A673 (cell line): Measurements from ENCODE around the gene VTI1A. TPM values are rescaled to one million over a fixed set of nuclear protein-coding genes. Genes with fewer than 3 reads are reported as not detected.
"Not testable (repeated sequence)": the region's sequence is repeated elsewhere in the genome, so short reads cannot be mapped to it uniquely, and the experiment has no call there.

Experiments
- BruUV-seq: library from RNA; stranded (reverse); fragments of 400-500 nt; replicated peaks from 2 replicates; lab custom pipeline; 2021; lab: Mats Ljungman, UMichigan
- CTCF ChIA-PET: fragments of 300-600 bp; sonication (Branson Sonifier 250); formaldehyde crosslinking; loops from one replicate; lab custom pipeline; 2022; ENCODE audit warnings: antibody characterized with exemption; lab: Charles Lee
- POLR2A ChIA-PET: fragments of 300-600 bp; sonication (Branson Sonifier 250); formaldehyde crosslinking; loops from one replicate; lab custom pipeline; 2022; ENCODE audit warnings: antibody characterized with exemption; ENCODE audit not compliant: low non-redundant PET; lab: Charles Lee
- DNase-seq: peaks from one replicate; pipeline ENCODE4 v3.0.0-alpha.2; 2015; ENCODE audit warnings: low spot score
- H3K27ac ChIP-seq: fragments of 200-600 bp; sonication (generic); 2 replicates; pipeline ENCODE4 v1.5.1; 2016; ENCODE audit warnings: mixed run types, low read depth, mild to moderate bottlenecking, mixed read lengths, antibody characterized with exemption, low read length; ENCODE audit not compliant: poor library complexity, severe bottlenecking
- H3K27me3 ChIP-seq: fragments of 200-600 bp; sonication (generic); replicated peaks from 2 replicates; pipeline ENCODE4 v1.6.1; 2017; ENCODE audit warnings: mixed run types, low read depth, mild to moderate bottlenecking, mixed read lengths, antibody characterized with exemption, low read length; ENCODE audit not compliant: insufficient read depth, poor library complexity
- H3K36me3 ChIP-seq: fragments of 200-600 bp; sonication (generic); 2 replicates; pipeline ENCODE4 v1.6.1; 2016; ENCODE audit warnings: mixed run types, mild to moderate bottlenecking, mixed read lengths, antibody characterized with exemption, low read length; ENCODE audit not compliant: insufficient read depth, poor library complexity, severe bottlenecking
- H3K4me1 ChIP-seq: fragments of 200-600 bp; sonication (generic); 2 replicates; pipeline ENCODE4 v1.6.1; 2017; ENCODE audit warnings: mixed run types, mild to moderate bottlenecking, mixed read lengths, antibody characterized with exemption, low read length; ENCODE audit not compliant: insufficient read depth, poor library complexity, severe bottlenecking
- H3K4me3 ChIP-seq: fragments of 200-600 bp; sonication (generic); 2 replicates; pipeline ENCODE4 v1.5.1; 2016; ENCODE audit warnings: low read depth, mixed run types, mild to moderate bottlenecking, mixed read lengths, low read length; ENCODE audit not compliant: poor library complexity, severe bottlenecking
- H3K9me3 ChIP-seq: fragments of 200-600 bp; sonication (generic); 2 replicates; pipeline ENCODE4 v1.6.1; 2016; ENCODE audit warnings: mixed run types, low read depth, mild to moderate bottlenecking, mixed read lengths, antibody characterized with exemption, low read length; ENCODE audit not compliant: poor library complexity, severe bottlenecking
- CTCF ChIP-seq: fragments of 300-800, 200-600 bp; sonication (generic); conservative IDR thresholded peaks from 2 replicates; pipeline ENCODE4 v1.5.1; 2017; ENCODE audit warnings: low read depth, mild to moderate bottlenecking, antibody characterized with exemption, low read length, moderate library complexity, mixed read lengths
- EZH2 ChIP-seq: fragments of 200-600 bp; sonication (generic); IDR thresholded peaks from 2 replicates; pipeline ENCODE4 v1.6.1; 2017; ENCODE audit warnings: borderline replicate concordance, low read depth, mild to moderate bottlenecking, mixed read lengths, antibody characterized with exemption, low read length; ENCODE audit not compliant: poor library complexity, severe bottlenecking
- intact Hi-C: fragments of 100-400 bp; cut with micrococcal nuclease; formaldehyde crosslinking; loops from one replicate; pipeline ENCODE4 v1.10.0; 2022; ENCODE audit not compliant: unreplicated experiment
- total RNA-seq: library from RNA; stranded (reverse); gene quantifications from 2 replicates; pipeline ENCODE4 v1.2.3, GENCODE V29; 2021

VTI1A gene
- total RNA-seq, 1 experiment from 2014 or later: 38.7 TPM

GRCh38 chr10:112492736-112493135 lies 45.7 kb downstream of the VTI1A start:
- BruUV-seq: no TSS peak

DNA sequence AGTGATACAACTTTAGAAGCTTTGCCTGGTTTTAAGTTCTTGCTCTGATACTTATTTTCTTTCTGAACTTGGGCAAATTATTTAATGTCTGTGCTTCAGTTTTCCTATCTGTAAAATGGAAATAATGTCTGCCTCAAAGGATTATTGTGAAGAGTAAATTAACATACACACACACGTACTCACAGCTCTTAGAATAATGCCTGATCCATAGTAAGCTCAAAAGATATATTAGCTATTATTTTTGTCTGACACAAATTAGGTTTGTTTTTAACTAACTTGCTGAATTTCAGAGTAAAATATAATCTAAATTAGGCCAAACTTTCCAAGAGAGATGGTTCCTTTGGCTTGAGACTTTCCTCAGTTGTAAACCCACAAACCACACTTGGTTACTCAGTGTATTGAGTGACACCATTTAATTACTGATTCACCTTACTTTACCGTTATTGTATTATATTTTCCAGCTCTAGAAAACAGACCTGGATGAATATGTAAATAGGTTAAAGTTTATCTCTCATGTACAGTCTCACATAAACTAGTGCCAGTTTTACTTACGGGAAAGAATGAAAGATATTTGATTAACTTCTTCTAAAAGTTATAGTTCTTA lies 50.4 kb downstream of the VTI1A start:
- no peaks in the 10 kb centered on the region for H3K27me3 ChIP-seq
- POLR2A ChIA-PET: no interaction called here
- intact Hi-C loops: no loop called here
- no peaks in the 10 kb centered on the region for H3K36me3 ChIP-seq
- no peak for DNase-seq
- no peak overlapping the region for H3K27ac ChIP-seq
- TF ChIP-seq EZH2 (no peak), CTCF (no peak)
- H3K4me3 ChIP-seq: no peak overlapping the region
- no TSS peak for BruUV-seq
- CTCF ChIA-PET: no interaction called here
- H3K9me3 ChIP-seq: no peaks in the 10 kb centered on the region
- H3K4me1 ChIP-seq: no peaks in the 10 kb centered on the region

More at GRCh38 chr10:112492736-112493135, 45.7 kb downstream of the VTI1A start:
- no peak for DNase-seq
- ChIA-PET POLR2A (no interaction called here), CTCF (no interaction called here)
- Histone ChIP-seq H3K27ac (no peak overlapping the region), H3K4me3 (no peak overlapping the region), H3K9me3 (no peaks in the 10 kb centered on the region), H3K36me3 (no peaks in the 10 kb centered on the region), H3K4me1 (peaks cover 12% of the 10 kb centered on the region), H3K27me3 (no peaks in the 10 kb centered on the region)
- intact Hi-C loops: no loop called here
- TF ChIP-seq EZH2 (no peak), CTCF (no peak)

GRCh38 chr10:112498806-112499205 lies 51.8 kb downstream of the VTI1A start:
- no peaks in the 10 kb centered on the region for H3K4me1 ChIP-seq
- no peak for TF ChIP-seq EZH2
- no peak for TF ChIP-seq CTCF
- intact Hi-C loops: no loop called here
- H3K4me3 ChIP-seq: no peak overlapping the region
- H3K27ac ChIP-seq: no peak overlapping the region
- POLR2A ChIA-PET: no interaction called here
- H3K27me3 ChIP-seq: no peaks in the 10 kb centered on the region
- CTCF ChIA-PET: no interaction called here
- no peaks in the 10 kb centered on the region for H3K36me3 ChIP-seq
- no peaks in the 10 kb centered on the region for H3K9me3 ChIP-seq
- no TSS peak for BruUV-seq
- no peak for DNase-seq

- H3K4me3 ChIP-seq, H3K9me3 ChIP-seq, BruUV-seq, H3K36me3 ChIP-seq, H3K27me3 ChIP-seq, POLR2A ChIA-PET, H3K27ac ChIP-seq, DNase-seq, intact Hi-C loops, H3K4me1 ChIP-seq, CTCF ChIA-PET: not testable (repeated sequence)
Measured at GRCh38 chr10:112499985-112500384, 53.0 kb downstream of the VTI1A start.
